ENCODE results near the gene SLC39A9.
"Not testable (repeated sequence)": the region's sequence is repeated elsewhere in the genome, so short reads cannot be mapped to it uniquely, and the experiment has no call there.

Gene SLC39A9

DNA sequence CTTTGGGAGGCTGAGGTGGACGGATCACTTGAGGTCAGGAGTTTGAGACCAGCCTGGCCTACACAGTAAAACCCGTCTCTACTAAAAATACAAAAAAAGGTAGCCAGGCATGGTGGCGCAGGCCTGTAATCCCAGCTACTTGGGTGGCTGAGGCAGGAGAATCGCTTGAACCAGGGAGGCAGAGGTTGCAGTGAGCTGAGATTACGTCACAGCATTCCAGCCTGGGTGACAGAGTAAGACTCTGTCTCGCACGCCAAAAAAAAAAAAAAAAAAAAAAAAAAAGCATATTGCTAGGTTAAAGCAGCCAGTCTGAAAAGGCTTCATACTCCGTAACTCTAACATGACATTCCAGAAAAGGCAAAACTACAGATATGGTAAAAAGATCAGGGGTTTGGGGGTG lies 7.1 kb upstream of the SLC39A9 start:
- peaks cover 94% of the 10 kb centered on the region for H3K36me3 Mint-ChIP-seq (ENCODE audit: low read depth)
- not testable (repeated sequence) for H3K9me3 Mint-ChIP-seq, H3K27me3 Mint-ChIP-seq, H3K27ac Mint-ChIP-seq
- H3K4me3 Mint-ChIP-seq: peak overlapping the region; percentile 7
- H3K4me1 Mint-ChIP-seq (ENCODE audit: low read depth): peaks cover 73% of the 10 kb centered on the region

GRCh38 chr14:69392481-69392880 lies 6.0 kb upstream of the SLC39A9 start:
- H3K4me3 Mint-ChIP-seq: peak overlapping the region; percentile 27
- peak overlapping the region; percentile 47 for H3K27ac Mint-ChIP-seq
- H3K27me3 Mint-ChIP-seq: no peaks in the 10 kb centered on the region
- H3K4me1 Mint-ChIP-seq (ENCODE audit: low read depth): peaks cover 77% of the 10 kb centered on the region
- no peaks in the 10 kb centered on the region for H3K9me3 Mint-ChIP-seq
- peaks cover 94% of the 10 kb centered on the region for H3K36me3 Mint-ChIP-seq (ENCODE audit: low read depth)

- H3K4me3 Mint-ChIP-seq: peak overlapping the region; percentile 92
- peaks cover 69% of the 10 kb centered on the region for H3K36me3 Mint-ChIP-seq (ENCODE audit: low read depth)
- H3K9me3 Mint-ChIP-seq: no peaks in the 10 kb centered on the region
- H3K27me3 Mint-ChIP-seq: no peaks in the 10 kb centered on the region
- peak overlapping the region; percentile 50 for H3K27ac Mint-ChIP-seq
- peaks cover 83% of the 10 kb centered on the region for H3K4me1 Mint-ChIP-seq (ENCODE audit: low read depth)
Observed at GRCh38 chr14:69395929-69396328, 2.6 kb upstream of the SLC39A9 start.

- Mint-ChIP-seq H3K36me3 (ENCODE audit: low read depth) (peaks cover 40% of the 10 kb centered on the region), H3K9me3 (no peaks in the 10 kb centered on the region), H3K4me3 (peak overlapping the region; percentile 92), H3K27me3 (no peaks in the 10 kb centered on the region), H3K4me1 (ENCODE audit: low read depth) (peaks cover 70% of the 10 kb centered on the region), H3K27ac (peak overlapping the region; percentile 98)
Observed at GRCh38 chr14:69398818-69399210, 322 bp downstream of the SLC39A9 start.

- H3K4me3 Mint-ChIP-seq: peak overlapping the region; percentile 92
- no peaks in the 10 kb centered on the region for H3K9me3 Mint-ChIP-seq
- H3K27ac Mint-ChIP-seq: no peak overlapping the region
- no peaks in the 10 kb centered on the region for H3K27me3 Mint-ChIP-seq
- peaks cover 71% of the 10 kb centered on the region for H3K4me1 Mint-ChIP-seq (ENCODE audit: low read depth)
- H3K36me3 Mint-ChIP-seq (ENCODE audit: low read depth): peaks cover 37% of the 10 kb centered on the region
Observed at GRCh38 chr14:69399750-69400149, 1.3 kb downstream of the SLC39A9 start.

DNA sequence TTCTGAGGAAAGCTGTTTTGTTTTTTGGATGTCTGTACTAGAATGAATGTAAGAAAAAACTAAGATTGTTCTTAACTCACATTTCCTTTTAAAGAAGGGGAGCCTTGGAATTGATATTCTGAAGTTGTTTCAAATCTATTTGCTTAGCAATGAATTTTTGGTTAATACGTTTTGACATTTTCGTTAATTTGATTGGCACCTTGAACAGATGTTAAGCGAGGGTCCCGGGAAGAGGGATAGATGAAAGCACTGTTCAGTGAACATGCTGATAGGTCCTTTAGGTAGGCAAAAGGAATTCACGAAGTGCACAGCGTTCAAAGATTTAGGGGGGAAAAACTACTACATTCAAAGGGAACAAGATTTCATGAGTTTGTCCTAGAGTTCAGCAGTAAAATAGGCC lies 1.7 kb downstream of the SLC39A9 start:
- no peak overlapping the region for H3K27ac Mint-ChIP-seq
- H3K9me3 Mint-ChIP-seq: no peaks in the 10 kb centered on the region
- peak overlapping the region; percentile 92 for H3K4me3 Mint-ChIP-seq
- H3K36me3 Mint-ChIP-seq (ENCODE audit: low read depth): peaks cover 36% of the 10 kb centered on the region
- peaks cover 69% of the 10 kb centered on the region for H3K4me1 Mint-ChIP-seq (ENCODE audit: low read depth)
- no peaks in the 10 kb centered on the region for H3K27me3 Mint-ChIP-seq

DNA sequence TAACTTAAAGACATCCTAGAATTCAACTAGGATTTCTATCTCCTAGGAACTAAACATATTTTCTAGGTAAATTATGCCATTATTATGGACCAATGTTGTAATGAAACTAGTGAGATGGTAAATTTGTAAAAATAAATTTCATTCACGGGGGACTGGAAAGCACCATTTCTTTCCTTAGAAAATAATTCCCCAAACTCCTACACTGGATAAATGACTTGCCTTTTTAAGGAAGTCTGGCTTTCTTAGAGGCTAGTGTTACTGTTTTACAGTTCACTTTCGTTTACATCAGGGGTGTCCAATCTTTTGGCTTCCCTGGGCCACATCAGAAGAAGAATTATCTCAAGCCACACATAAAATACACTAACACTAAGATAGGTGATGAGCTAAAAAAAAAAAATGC lies 3.3 kb downstream of the SLC39A9 start:
- peaks cover 52% of the 10 kb centered on the region for H3K4me1 Mint-ChIP-seq (ENCODE audit: low read depth)
- no peak overlapping the region for H3K27ac Mint-ChIP-seq
- no peaks in the 10 kb centered on the region for H3K9me3 Mint-ChIP-seq
- peaks cover 27% of the 10 kb centered on the region for H3K36me3 Mint-ChIP-seq (ENCODE audit: low read depth)
- no peaks in the 10 kb centered on the region for H3K27me3 Mint-ChIP-seq
- peak overlapping the region; percentile 37 for H3K4me3 Mint-ChIP-seq

- Mint-ChIP-seq H3K9me3 (no peaks in the 10 kb centered on the region), H3K36me3 (ENCODE audit: low read depth) (peaks cover 28% of the 10 kb centered on the region), H3K4me3 (no peak overlapping the region), H3K4me1 (ENCODE audit: low read depth) (peaks cover 48% of the 10 kb centered on the region), H3K27me3 (no peaks in the 10 kb centered on the region), H3K27ac (no peak overlapping the region)
Observed at GRCh38 chr14:69404478-69404877, 6.0 kb downstream of the SLC39A9 start.

DNA sequence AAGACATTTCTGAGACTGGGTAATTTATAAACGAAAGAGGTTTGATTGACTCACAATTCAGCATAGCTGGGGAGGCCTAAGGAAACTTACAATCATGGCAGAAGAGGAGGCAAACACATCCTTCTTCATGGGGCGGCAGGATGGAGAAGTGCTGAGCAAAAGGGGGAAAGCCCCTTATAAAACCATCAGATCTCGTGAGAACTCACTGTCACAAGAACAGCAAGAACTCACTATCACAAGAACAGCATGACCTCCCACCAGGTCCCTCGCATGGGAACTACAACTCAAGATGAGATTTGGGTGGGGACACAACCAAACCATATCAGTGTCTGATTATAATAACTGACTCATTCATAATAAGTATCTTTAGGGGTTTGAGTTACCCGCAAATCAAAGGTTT lies 6.4 kb downstream of the SLC39A9 start:
- peaks cover 47% of the 10 kb centered on the region for H3K4me1 Mint-ChIP-seq (ENCODE audit: low read depth)
- no peak overlapping the region for H3K27ac Mint-ChIP-seq
- peaks cover 27% of the 10 kb centered on the region for H3K36me3 Mint-ChIP-seq (ENCODE audit: low read depth)
- H3K4me3 Mint-ChIP-seq: no peak overlapping the region
- H3K9me3 Mint-ChIP-seq: no peaks in the 10 kb centered on the region
- H3K27me3 Mint-ChIP-seq: no peaks in the 10 kb centered on the region

DNA sequence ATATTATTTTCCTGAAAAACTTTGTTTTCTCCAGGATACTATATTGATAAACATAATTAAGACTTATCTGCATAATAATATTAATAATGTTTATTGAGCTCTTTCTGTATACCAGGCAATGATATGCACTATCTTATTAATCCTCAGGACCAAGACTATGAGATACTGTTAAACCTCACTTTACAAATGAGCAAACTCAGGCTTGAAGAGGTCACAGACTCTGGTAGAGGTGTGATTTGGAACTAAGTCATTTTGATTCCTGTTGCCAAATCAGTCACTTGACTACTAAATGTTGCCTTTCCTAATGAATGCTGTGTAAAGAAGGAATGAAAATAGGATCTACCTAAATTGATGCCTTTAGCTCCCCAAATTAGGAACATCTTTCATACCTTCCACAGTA lies 7.3 kb downstream of the SLC39A9 start:
- H3K27me3 Mint-ChIP-seq: no peaks in the 10 kb centered on the region
- no peak overlapping the region for H3K4me3 Mint-ChIP-seq
- H3K9me3 Mint-ChIP-seq: no peaks in the 10 kb centered on the region
- H3K36me3 Mint-ChIP-seq (ENCODE audit: low read depth): peaks cover 27% of the 10 kb centered on the region
- H3K4me1 Mint-ChIP-seq (ENCODE audit: low read depth): peaks cover 38% of the 10 kb centered on the region
- H3K27ac Mint-ChIP-seq: no peak overlapping the region

DNA sequence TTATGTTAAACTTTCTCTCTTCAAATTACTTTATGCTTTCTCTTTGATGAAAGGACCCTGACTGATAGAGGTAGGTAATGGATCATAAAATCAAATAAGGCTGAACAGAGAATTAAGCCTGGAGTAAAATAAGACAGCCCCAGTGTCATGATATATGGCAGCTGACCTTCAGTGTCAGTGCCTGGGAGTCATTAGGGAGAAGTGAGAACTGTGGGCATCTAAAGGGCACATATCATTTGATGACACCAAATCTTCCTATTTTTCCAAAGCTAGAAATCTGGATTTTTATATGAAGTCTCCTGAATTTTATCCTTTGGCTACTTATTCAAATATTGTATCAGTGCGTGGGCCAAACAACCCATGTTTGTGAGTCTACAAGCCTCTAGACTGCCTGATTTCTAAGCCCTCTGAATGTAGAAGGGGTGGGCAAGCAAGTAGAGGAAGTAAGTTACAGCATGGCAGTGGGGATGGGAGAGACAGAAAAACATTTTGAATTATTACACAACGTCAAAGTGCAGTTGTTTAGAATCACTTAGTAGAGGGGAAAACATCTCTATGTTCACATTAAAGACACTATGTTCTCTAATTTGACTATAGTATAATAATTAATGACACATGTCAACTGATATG lies 10.0 kb downstream of the SLC39A9 start:
- Mint-ChIP-seq H3K27me3 (no peaks in the 10 kb centered on the region), H3K36me3 (ENCODE audit: low read depth) (peaks cover 32% of the 10 kb centered on the region), H3K4me3 (no peak overlapping the region), H3K4me1 (ENCODE audit: low read depth) (peaks cover 25% of the 10 kb centered on the region), H3K9me3 (no peaks in the 10 kb centered on the region), H3K27ac (no peak overlapping the region)

DNA sequence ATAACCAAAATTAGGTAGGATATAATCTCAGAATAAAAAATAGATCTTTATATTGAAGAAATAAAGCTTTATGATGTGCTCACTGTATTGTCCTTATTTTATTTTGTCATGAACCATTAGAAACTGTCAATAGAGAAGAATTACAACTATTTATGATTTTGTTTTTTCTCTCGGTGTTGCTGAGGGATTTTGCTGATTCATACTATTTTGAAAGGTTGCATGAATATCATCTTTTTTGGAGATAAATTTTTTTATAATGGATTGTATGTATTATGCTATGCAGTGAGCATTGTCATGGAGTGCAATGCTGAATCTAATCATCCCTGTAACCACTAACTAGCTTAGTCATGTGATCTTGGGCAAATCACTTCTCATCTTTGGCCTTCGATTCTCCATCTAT lies 15.0 kb downstream of the SLC39A9 start:
- no peak overlapping the region for H3K4me3 Mint-ChIP-seq

GRCh38 chr14:69416087-69416486 lies 17.6 kb downstream of the SLC39A9 start:
- H3K27me3 Mint-ChIP-seq, H3K4me3 Mint-ChIP-seq, H3K27ac Mint-ChIP-seq, H3K9me3 Mint-ChIP-seq: not testable (repeated sequence)
- H3K4me1 Mint-ChIP-seq (ENCODE audit: low read depth): peaks cover 38% of the 10 kb centered on the region
- H3K36me3 Mint-ChIP-seq (ENCODE audit: low read depth): peaks cover 13% of the 10 kb centered on the region

More for the DNA sequence above, 15.0 kb downstream of the SLC39A9 start:
- peaks cover 14% of the 10 kb centered on the region for H3K36me3 Mint-ChIP-seq (ENCODE audit: low read depth)
- H3K4me1 Mint-ChIP-seq (ENCODE audit: low read depth): peaks cover 16% of the 10 kb centered on the region
- no peaks in the 10 kb centered on the region for H3K9me3 Mint-ChIP-seq
- H3K27me3 Mint-ChIP-seq: no peaks in the 10 kb centered on the region
- H3K27ac Mint-ChIP-seq: no peak overlapping the region

GRCh38 chr14:69423279-69423678 lies 24.8 kb downstream of the SLC39A9 start:
- Mint-ChIP-seq H3K27me3 (no peaks in the 10 kb centered on the region), H3K27ac (no peak overlapping the region)

GRCh38 chr14:69424149-69424923 lies 25.8 kb downstream of the SLC39A9 start:
- H3K4me3 Mint-ChIP-seq: no peak overlapping the region
- H3K9me3 Mint-ChIP-seq: no peaks in the 10 kb centered on the region
- H3K36me3 Mint-ChIP-seq (ENCODE audit: low read depth): peaks cover 42% of the 10 kb centered on the region
- H3K27ac Mint-ChIP-seq: no peak overlapping the region
- H3K4me1 Mint-ChIP-seq (ENCODE audit: low read depth): peaks cover 21% of the 10 kb centered on the region
- H3K27me3 Mint-ChIP-seq: no peaks in the 10 kb centered on the region

More at GRCh38 chr14:69423279-69423678, 24.8 kb downstream of the SLC39A9 start:
- H3K4me1 Mint-ChIP-seq (ENCODE audit: low read depth): peaks cover 28% of the 10 kb centered on the region
- peaks cover 32% of the 10 kb centered on the region for H3K36me3 Mint-ChIP-seq (ENCODE audit: low read depth)
- H3K9me3 Mint-ChIP-seq: no peaks in the 10 kb centered on the region
- no peak overlapping the region for H3K4me3 Mint-ChIP-seq

Data from stimulated activated naive CD8-positive, alpha-beta T cell treated with anti-CD3 and anti-CD28 coated beads, Interleukin-15, Interleukin-2, amounts not matched to agents 100 ng/mL and 50 ng/mL, for 24 hours (primary cell).